PC-9 (cell line): Measurements from ENCODE around the gene SLC1A4.

ENCODE experiments used
- CTCF ChIP-seq: fragments of 200-600 bp; sonication (generic); conservative IDR thresholded peaks from 2 replicates; pipeline ENCODE4 v1.6.1; 2017; ENCODE audit warnings: mixed run types, antibody characterized with exemption, mild to moderate bottlenecking, moderate library complexity
- EZH2 ChIP-seq: fragments of 200-600 bp; sonication (generic); IDR thresholded peaks from 2 replicates; pipeline ENCODE4 v1.8.0; 2017; ENCODE audit warnings: antibody characterized with exemption, low read depth

- no peak for TF ChIP-seq CTCF
- TF ChIP-seq EZH2, result no peak
Measured at GRCh38 chr2:65035351-65035943, 46.2 kb downstream of the SLC1A4 start.
